Measurements from ENCODE around the gene RSPO3.
"Not testable (repeated sequence)": the region's sequence is repeated elsewhere in the genome, so short reads cannot be mapped to it uniquely, and the experiment has no call there.

The RSPO3 gene

DNA sequence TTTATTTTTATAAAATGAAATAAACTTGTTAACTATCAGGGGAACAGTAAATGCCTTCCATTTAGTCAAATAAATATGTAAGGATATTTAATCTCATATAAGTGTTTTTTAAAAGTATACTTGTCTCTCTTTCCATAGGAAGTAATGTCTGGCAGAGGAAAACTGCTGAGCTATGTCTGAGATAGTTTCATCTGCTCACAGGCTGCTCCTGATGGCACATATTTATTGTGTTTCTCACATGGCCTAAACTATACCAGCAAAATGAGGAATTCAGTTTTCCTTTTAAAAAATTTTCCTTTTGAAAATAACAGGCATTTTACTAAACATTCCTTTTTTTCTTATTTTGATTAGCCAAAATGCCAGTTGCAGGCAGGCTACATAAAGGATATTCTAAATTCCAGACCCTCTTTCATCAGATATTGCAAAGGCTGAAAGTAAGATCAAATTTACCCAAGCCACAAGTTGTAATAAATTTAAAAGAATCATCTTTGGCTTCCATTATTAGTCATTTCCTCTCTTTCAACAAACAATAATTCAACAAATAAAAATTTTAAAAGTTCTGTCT lies 88.1 kb downstream of the RSPO3 start:
- DNase-seq: no peak

DNA sequence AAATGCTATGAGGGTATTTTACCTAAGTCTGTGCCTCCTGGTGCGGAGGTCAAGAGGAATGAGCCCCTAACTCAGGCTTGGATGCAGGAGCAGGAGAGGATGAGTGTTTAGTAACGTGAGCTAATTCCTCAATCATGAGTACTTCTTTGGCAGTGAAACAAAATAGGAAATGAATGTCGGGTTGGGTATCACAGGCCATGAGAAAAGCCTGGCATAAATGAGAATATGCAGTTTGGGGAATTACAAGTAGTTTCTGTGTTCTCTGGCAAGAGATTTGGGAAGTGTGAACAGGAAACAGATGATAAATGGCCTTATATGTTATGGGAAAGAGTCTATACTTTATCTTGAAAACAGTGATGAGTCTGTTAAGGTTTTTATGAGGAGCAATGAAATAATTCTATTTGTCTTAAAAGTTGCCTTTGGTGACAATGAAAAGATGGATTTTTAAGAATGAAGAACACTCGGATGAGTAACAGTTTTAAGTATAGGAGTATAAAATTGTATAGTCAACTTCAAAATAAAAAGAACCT lies 89.2 kb downstream of the RSPO3 start:
- no peak for DNase-seq

DNA sequence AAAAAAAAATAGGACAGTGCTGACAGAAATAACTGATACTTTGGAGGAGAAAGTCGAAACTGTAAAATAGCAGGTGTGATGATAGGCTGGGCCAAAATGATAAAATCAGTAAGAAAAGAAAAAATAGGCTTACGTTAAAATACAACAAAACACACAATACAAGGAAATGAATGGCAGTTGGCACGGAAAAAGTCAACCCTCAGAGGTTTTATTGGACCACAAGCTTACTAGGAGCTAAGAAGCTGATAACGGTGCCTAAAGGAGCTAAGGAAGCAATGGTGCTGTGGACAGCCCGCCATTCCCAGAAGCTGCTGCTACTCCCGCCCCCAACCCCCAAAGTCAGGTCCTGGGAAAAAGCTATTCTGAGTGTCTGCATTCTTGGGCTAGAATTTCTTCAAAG lies 92.3 kb downstream of the RSPO3 start:
- DNase-seq: no peak

DNA sequence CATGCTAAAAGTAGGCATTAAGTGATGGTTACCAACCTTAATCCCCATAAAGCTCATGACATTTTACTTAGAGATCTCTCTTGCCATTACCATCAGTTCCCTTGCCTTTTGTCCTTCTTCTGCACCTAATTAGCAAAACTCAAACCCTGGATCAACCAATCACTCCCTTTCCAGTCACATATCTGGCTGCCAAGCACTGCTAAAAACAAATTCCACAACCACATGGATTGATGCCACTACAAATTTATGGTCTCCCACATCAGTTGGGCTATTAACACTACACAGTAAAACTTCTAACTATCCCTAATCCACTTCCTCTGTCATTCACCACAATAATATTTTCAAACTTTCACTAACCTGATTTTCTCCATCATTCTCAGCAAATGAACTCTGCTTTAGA lies 93.9 kb downstream of the RSPO3 start:
- no peak for DNase-seq

DNA sequence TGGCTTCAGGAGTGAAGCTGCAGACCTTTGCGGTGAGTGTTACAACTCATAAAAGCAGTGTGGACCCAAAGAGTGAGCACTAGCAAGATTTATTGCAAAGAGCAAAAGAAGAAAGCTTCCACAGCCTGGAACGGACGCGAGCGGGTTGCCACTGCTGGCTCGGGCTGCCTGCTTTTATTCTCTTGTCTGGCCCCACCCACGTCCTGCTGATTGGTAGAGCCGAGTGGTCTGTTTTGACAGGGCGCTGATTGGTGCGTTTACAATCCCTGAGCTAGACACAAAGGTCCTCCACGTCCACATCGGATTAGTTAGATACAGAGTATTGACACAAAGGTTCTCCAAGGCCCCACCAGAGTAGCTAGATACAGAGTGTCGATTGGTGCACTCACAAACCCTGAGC lies 95.6 kb downstream of the RSPO3 start:
- DNase-seq: not testable (repeated sequence)

DNA sequence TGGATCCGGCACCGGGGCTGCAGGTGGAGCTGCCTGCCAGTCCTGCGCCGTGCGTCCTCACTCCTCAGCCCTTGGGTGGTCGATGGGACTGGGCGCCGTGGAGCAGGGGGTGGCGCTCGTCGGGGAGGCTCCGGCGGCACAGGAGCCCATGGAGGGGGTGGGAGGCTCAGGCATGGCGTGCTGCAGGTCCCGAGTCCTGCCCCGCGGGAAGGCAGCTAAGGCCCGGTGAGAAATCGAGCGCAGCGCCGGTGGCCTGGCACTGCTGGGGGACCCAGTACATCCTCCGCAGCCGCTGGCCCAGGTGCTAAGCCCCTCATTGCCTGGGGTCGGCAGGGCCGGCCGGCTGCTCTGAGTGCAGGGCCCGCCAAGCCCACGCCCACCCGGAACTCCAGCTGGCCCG lies 96.1 kb downstream of the RSPO3 start:
- not testable (repeated sequence) for DNase-seq

DNA sequence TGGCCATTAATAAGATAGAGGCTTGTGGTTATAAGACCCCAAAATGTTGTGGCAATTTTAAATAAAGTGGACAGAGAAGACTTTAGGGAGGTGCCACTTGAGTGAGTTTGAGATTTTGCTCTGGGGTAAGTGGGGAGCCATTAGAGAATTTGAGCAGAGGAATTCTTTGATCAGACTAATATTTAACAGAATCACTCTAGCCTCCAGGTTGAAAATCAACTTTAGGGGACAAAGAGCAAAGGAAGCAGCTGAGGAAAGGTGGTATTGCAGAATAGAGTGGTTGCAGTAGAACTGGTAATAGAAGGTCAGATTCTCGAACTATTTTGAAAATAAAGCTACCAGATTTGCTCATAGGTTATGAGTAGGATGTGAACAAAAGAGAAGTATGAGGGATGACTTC lies 97.5 kb downstream of the RSPO3 start:
- DNase-seq: no peak

DNA sequence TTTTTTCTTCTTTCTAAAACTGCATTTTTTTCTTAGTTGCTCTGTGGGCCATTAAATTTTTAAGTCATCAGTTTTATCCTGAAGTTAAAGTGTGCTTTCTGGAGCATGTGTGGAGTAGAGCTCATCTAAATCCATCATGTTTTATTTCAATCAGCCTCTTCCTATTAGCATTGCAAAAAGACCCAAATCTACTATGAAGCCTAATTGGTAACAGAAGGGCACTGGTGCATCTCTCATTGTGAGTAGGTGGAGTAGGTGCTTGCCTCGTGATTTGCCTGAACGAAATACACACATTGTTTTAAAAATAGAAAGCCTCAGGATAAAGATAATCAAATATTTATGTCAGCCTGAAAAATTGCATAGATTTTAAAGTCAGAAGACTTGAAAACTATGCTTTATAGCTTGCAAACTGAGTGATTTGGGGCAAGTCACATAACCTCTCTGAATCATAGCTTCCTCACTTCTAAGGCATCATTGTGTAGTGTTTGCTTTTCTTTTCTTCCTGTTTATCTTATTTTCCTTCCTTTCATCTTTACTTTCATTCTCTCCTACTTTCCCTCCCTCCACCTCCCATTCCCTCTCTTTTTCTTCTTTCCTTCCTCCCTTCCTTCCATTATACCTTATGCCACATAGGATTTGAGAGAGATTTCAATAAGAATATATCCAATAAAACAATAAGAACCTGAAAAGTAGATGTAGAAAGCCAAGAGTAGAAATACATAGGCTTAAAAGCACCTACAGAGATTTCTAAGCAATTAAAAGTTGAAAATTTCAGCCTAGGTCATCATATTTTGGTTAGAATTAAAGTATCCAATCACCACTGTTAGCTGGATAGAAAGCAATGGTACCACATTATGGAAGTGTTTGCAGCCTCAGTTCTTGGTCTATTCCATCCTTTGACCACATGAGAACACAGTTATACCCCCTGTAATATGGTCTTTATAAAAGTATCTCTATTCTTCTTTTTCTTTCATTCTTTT lies 98.6 kb downstream of the RSPO3 start:
- no peak for DNase-seq

DNA sequence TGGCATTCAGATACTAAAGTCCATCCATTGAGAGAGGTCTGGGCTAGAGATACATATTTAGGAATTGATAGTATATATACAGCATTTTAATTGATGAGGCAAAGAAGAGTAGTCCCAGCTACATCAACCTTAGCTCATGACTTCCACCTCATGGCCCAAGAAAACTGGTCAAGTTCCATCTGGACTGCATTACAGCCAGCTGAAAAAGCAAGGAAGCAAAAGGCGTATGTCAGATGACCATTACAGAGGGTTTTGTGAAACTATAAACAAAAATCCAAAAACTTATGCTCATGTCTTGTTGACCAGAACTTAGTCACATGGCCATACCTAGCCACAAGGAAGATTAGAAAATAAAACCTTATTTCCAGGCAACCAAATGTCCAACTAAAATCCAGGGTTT lies 101.4 kb downstream of the RSPO3 start:
- no peak for DNase-seq

DNA sequence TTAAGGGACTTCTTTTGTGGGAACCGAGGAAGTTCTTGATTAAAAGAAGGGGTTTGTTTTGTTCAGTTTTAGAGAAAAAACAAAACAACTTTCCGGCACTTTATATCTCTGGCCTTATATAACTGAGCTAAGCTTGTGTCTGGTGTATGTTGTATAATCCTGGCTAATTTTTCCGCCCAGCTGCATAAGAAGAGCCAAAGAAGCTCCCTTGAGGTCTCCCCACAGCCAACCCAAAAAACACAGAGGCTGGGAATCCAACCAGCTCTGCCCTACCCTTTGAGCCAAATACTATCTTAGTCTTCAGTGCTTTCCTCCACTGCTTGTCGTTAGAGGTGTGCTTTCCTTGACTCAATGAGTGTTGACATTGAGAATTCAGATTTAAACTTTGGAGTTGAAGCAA lies 102.7 kb downstream of the RSPO3 start:
- DNase-seq: no peak

DNA sequence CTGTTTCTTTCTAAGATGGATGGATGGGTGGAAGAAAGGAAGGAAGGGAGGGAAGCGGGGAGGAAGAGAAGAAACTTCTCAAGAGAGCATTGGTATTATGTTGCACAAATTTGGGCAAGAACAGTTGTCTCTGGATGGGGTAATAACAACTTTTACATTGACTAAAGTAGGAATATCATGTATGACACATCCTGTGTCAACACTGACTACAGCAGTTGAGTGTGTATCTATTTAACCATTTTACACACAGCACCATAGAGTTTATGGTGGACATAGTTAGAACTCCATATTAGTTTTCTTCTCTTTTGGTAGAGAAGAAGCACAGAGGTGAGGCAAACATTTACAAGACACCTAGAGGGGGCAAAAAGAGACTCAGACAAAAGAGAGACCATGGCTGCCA lies 103.9 kb downstream of the RSPO3 start:
- no peak for DNase-seq

DNA sequence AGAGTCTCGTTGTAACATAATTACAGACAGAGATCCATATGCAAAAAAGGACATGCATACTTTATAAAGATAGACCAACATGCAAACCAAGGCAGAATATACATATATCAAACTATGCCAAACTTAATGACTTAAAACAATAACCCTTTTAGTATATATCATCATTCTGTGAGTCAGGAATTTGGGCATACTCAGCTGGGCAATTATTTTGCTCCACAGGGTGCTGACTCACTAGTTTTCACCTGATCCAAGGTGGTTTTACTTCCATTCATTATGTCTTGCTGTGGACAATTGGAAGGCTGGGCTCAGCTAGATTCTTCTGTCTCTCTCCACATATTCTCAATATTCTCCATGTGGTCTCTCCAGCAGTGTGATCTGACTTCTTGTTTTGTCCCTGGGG lies 107.0 kb downstream of the RSPO3 start:
- DNase-seq: no peak

DNA sequence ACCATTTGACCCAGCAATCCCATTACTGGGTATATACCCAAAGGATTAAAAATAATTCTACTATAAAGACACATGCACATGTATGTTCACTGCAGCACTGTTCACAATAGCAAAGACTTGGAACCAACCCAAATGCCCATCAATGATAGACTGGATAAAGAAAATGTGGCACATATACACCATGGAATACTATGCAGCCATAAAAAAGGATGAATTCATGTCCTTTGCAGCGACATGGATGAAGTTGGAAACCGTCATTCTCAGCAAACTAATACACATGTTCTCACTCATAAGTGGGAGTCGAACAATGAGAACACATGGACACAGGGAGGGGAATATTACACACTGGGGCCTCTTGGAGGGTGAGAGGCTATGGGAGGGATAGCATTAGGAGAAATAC lies 115.3 kb downstream of the RSPO3 start:
- not testable (repeated sequence) for DNase-seq

DNA sequence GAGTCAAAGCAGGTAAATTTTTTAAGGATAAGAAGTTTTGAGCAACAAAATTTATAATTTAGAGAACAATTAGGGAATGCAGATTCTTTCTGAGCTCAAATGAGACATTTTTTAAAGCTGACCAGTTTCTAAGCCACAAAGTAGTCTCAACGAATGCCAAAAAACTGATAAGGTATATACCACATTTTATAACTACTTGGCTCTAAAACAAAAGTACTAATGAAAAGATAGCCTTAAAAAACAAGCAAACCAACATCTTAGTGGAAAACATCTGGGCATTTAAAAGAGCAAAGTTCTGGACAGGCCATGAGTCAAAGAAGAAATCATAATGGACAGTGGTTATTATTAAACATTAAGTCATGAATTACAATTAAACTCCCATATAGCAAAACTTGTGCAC lies 125.0 kb downstream of the RSPO3 start:
- DNase-seq: no peak

Measured in NCI-H69 (cell line).